NK-92 (cell line): ENCODE measurements around the gene MYO15B.

Experiments
- DNase-seq: peaks from one replicate; lab custom pipeline; 2025; ENCODE audit not compliant: unreplicated experiment; lab: John Stamatoyannopoulos, UW

The MYO15B gene

DNA sequence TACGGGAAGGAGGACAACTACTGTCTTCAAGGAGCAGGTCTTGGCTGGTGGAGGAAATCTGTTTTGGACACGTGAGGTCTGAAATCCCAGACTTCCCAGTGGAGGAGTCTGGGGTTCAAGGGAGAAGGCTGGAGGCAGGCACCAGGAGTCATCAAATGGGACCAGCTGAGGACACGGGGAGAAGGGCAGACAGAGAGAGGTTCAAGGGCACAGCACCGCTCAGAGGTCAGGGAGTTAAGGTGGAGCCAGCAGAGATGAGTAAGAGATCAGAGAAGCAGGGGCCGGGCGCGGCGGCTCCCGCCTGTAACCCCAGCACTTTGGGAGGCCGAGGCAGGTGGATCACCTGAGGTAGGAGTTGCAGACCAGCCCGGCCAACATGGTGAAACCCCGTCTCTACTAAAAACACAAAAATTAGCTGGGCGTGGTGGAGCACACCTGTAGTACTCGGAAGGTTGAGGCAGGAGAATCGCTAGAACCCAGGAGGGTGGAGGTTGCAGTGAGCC, 35.2 kb downstream of the MYO15B start:
- no peak for DNase-seq

DNA sequence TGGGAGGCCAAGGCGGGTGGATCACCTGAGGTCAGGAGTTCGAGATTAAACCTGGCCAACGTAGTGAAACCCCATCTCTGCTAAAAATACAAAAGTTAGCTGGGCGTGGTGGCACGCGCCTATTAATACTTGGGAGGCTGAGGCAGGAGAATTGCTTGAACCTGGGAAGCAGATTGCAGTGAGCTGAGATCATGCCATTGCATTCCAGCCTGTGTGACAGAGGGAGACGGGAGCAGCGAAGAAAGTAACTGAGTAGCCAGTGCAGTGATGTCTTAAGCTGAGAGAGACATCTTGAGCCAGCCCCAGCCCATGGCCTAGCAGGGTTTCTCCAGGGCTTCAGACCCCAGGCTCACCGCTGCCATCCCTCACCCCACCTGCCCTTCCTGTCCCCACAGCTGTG, 35.8 kb downstream of the MYO15B start:
- DNase-seq: no peak

DNA sequence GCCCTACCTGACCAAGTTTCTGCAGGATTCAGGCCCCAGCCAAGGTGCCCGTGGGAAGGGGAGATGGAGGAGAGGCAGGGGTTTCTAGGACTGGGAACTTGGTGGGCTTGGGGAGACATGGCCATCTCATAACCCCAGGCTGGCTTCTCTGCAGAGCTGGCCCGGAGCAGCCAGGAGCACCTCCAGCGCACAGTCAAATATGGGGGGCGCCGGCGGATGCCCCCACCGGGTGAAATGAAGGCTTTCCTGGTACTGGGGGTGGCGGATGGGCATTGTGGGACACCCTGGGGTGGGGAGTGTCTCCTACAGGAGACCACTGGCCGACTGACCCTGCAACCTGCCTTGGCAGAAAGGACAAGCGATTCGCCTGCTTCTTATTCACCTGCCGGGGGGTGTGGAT, 36.4 kb downstream of the MYO15B start:
- DNase-seq: no peak

GRCh38 chr17:75624714-75625345, 37.2 kb downstream of the MYO15B start:
- no peak for DNase-seq

DNA sequence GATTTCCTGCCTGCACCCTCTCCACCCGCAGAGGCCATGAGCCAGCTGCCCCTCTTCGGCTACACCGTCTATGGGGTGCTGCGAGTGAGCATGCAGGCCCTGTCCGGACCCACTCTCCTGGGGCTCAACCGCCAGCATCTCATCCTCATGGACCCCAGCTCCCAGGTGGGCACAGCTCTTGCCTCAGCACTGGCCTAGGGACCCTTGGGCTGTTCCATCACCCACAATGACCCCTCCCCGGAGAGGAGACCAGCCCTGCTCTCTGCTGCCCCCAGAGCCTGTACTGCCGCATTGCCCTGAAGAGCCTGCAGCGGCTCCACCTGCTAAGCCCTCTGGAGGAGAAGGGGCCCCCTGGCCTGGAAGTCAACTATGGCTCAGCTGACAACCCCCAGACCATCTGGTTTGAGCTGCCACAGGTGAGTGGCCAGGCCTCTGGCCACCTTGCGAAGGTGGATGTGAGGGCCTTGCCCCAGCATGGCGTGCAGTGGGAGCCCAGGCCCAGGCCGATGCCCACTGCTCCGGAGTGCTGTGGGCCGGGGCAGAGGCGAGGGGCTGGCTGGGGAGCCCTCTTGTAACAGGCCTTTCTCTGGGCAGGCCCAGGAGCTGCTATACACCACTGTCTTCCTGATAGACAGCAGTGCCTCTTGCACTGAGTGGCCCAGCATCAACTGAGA, 38.4 kb downstream of the MYO15B start:
- DNase-seq: no peak

DNA sequence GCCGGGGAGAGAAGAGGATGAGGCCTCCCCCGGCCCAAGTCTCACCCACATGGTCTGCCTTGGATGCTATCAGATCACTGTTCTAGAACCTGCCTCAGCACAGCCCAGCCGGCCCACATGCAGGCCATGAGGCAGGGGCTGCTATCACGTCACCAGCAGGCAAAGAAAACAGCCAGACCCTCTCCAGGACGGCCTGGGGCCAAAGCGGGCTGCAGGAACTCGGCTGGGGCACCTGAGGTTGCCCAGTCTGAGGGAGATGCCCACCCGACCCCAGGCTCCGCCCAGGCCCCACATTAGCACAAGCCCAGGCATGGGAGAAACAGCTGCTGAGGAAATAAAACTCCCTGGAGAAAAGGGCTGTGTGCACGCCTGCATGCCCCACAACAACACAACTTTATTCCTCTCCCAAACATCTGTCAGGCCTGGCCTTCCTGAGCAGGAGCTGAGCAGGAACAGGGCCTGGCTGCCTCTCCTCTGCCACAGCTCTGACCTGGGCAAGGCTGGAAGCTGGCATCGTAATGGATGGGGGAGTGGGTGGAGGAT, 39.0 kb downstream of the MYO15B start:
- DNase-seq: no peak

DNA sequence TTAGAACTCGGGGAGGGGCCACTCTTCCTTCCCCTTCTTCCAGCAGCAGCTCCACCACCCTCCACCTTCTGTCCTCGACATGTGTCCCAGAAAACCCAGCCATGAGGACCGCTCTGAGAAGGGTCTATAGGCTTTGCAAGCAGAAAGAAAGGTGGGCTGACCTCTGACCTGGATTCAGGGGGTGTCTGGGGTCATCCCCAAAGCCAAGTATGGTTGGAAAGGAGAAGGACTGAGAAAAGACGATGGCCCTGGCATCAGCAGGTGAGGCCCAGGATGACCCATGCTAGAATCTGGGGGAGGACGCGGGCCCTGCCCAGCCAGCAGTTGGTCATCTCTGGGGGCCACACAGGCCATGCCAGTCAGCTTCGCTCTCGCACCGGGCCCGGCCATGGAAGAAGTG, 39.5 kb downstream of the MYO15B start:
- DNase-seq: no peak

DNA sequence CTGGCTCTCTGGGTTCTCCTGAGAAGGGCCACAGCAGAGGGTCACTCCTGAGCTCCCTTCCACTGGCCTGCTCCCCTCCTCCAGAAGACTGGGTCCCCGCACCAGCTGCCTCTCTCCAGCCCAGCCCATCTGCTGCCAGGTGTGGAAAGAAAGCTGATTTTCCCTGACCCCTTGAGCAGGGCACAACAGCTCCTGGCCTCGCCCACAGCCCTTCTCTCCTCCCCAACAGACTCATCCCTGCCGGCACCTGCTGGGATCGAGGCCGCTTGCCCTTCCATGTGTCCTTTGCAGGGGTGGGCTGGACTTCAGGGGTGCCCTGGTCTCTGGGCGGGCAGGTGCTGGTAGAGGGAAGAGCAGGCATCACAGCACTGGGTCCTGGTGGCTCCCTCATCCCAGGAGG, 40.8 kb downstream of the MYO15B start:
- DNase-seq: no peak

DNA sequence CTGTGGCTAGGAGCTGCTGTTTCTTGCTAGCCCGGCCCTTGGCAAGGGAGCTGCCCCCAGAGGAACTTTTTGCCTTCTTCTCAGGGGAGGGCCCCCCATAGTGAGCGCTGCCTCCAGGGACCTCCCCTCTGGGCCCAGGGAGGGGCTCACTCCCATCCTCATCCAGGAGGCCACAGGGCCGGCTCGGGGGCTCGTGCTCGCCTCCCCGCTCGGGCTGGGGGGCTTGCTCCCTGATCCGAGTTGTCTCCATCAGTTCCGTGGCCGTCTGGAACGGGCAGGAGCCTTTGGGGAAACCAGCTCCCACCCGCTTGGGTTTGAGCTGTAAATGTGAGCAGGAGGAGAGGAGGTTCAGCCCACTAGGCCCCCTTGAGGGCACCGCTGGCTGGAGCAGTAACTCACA, 41.6 kb downstream of the MYO15B start:
- DNase-seq: no peak

- no peak for DNase-seq
Observed at GRCh38 chr17:75630071-75630917, 42.7 kb downstream of the MYO15B start.

- DNase-seq: no peak
Observed at GRCh38 chr17:75631353-75631752, 43.8 kb downstream of the MYO15B start.

DNA sequence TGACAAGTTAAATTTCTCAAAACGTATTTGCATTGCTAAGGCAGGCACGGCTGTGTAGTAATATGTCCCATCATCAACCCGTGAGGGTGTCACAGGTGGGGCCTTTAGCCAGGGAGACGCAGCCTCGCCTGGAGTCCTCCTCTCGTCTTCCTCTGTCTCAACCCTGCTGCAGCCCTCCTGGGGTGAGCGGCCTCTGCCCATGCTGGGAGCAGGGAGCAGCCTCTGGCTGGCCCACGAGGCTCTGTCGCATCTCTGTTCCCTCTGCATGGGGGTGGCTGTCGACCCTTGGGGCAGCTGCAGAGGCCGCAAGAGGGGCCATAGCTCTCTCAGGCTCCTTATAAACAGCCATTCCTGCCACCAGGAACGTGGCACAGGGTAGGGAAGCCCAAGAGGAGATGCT, 44.8 kb downstream of the MYO15B start:
- DNase-seq: no peak

- DNase-seq: no peak
Observed at GRCh38 chr17:75632863-75633485, 45.4 kb downstream of the MYO15B start, which contains the start of gene SMIM5. TSS of gene SMIM5 (plus strand) at chr17:75633434. CDS start at chr17:75640202, 6,768 bp downstream.

DNA sequence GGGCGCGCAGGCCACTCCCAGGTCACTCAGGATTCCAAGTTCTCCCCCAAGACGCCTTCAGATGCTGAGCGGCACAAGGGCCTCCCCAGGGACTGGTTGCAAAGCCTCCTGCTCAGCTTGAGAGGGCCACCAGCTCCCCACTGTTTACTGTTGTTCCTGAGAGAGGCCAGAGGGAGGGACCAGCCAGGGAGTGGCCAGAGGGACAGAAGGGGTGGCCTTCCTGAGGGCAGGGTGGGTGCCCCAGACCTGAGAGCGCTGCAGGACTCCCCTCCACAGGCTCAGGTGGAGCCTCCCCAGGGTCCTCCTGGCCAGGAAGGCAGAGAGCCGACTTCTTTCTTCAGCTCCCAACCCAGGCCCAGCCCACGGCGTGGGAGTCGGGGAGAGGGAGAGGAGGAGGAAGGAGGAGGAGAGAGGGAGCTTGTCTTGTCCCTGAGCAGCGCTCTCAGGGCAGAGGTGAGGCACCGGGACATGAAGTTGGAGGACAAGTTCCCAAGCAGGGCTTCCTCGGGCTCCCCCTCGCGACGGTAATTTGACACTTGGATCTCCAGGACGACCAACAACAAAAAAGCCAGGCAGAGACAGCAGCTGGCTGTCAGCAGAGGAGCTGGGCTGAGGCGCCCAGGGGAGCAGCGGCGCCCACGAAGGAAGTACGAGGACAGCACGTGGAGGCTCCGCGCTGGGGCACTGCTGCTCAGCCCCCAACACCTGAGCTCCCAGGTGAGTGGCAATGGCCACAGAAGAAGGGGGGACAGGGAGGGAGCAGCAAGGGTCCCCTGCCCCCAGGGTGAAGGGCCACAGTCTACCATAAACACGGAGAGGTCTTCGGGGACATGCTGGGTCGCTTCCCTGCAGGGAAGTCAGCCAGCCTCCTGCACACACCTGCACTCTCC, 46.1 kb downstream of the MYO15B start:
- no peak for DNase-seq

DNA sequence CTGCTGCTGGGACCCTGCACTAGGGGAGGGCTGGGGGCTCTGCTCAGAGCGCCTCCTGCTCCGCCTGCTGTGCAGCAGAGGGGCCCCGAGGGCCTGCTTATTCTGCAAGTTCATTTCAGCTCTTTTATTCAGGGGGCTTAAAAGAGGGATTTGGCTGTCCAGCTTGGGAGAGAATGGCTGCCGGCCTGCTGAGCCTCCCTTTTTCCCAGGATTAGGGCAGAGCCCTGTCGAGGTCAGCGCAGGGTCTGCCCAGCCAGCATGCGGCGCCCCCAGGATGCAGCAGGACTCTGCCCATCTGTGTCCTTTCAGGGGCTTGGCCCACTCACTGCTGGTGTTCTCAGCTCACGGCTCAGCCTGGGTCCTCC, 46.8 kb downstream of the MYO15B start:
- no peak for DNase-seq

GRCh38 chr17:75634754-75635609, 47.4 kb downstream of the MYO15B start:
- DNase-seq: no peak

DNA sequence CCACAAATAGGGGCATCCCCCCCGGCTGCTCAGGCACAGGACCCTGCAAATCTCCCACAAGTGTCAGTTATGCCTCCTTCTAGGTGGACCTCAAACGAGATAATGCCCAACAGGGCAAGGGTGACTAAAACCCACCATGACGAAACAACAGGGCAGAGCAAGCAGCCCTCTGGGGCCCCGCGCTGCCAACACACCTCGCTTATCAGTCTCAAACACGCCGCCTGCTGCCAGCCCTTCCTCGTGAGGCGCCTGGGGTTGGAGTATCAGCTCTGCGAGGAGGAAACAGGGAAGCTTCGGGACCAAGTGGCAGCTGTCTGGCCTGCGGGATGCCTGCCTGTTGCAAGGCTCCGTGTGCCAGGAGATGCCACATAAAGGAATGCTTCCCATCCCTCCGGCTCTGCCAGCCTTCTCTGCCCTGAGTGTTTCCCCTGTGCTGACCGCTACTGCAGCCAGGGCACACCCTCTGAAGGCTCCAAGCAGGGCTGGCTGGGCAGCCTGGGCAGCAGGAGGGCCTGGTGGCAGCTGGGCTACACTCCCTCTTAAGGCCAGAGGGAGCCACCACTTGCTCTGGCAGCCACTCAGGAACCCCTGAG, 48.1 kb downstream of the MYO15B start:
- no peak for DNase-seq

DNA sequence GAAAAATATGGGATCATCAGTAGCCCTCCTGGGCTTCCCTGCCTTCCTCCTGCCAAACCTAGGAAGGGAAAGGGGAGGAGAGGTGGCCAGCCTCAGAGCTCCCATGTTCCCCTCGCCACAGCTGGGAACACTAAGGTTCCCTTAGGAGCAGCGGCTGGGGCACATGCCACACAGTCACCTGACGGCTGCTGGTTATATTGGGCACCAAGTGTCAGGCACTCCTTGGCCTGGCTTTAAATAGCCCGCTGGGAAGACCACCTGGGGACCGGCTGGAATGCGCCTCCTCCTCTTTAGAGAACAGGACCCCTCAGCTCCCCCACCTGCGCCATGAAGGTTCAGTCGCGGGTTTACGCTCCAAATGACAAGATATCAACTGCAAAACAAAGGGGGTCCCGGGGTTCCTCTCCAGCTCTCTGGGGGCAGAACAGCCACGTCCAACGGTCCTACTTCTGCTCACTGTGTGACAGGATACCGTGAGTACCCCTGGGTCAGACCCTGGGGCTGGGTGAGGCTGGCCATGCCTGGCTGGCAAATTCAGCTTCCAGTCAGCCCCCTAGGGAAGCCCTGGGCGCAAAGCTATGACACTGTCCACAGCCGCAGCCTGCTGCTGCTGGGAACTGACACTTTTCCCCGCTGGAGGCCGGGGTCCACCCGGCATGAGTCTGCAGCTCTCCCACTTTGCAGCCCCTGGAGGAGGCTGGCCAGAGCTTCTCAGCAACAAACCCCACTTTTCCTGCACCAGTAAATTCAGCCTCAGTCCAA, 49.0 kb downstream of the MYO15B start:
- DNase-seq: no peak
